ENCODE measurements around the gene ENAH. TPM values are rescaled to one million over a fixed set of nuclear protein-coding genes. Genes with fewer than 3 reads are reported as not detected.

ENAH gene
- polyA plus RNA-seq, 3 donors, result 0.12 TPM; not detected in 2

- DNase-seq, result no peak
- Histone ChIP-seq H3K4me2 (replicated peaks; ENCODE audit: extremely low read depth, low read length, poor library complexity, severe bottlenecking) (no peak overlapping the region), H3K9ac (ENCODE audit: insufficient read depth, low read length, poor library complexity, severe bottlenecking) (no peak overlapping the region), H3K79me2 (ENCODE audit: insufficient read depth, low read length) (no peaks in the 10 kb centered on the region), H3K4me1 (ENCODE audit: control insufficient read depth in 1 of 2, insufficient read depth in 2 of 2, low read length in 2 of 2) (no peaks in the 10 kb centered on the region), H3K36me3 (replicated peaks in 1 of 2; ENCODE audit: control insufficient read depth in 1 of 2, insufficient read depth in 2 of 2, low read length in 2 of 2) (no peaks in the 10 kb centered on the region), H3K9me3 (replicated peaks in 1 of 2; ENCODE audit: control insufficient read depth in 1 of 2, insufficient read depth in 1 of 2, low read length in 2 of 2) (no peaks in the 10 kb centered on the region), H3K4me3 (replicated peaks in 1 of 3; ENCODE audit: low read depth in 2 of 3, low read length in 3 of 3) (no peak overlapping the region), H3K27ac (ENCODE audit: low read depth in 1 of 2, low read length in 2 of 2) (no peak overlapping the region), H3K27me3 (ENCODE audit: control insufficient read depth in 2 of 2, insufficient read depth in 2 of 2, low read length in 2 of 2) (peaks cover 9 to 19% of the 10 kb centered on the region in 2 donors), H2AFZ (ENCODE audit: insufficient read depth, low read depth, low read length, poor library complexity, severe bottlenecking) (no peak overlapping the region), H4K20me1 (ENCODE audit: insufficient read depth, low read length) (no peaks in the 10 kb centered on the region)
- Mint-ChIP-seq H3K27me3 (ENCODE audit: low read depth in 3 of 3) (peaks cover 6 to 27% (median 20%) of the 10 kb centered on the region in 3 donors), H3K27ac (no peak overlapping the region), H3K36me3 (no peaks in the 10 kb centered on the region), H3K9me3 (peaks cover 0 to under 1% (median 0%) of the 10 kb centered on the region in 7 donors), H3K4me3 (no peak overlapping the region), H3K4me1 (no peaks in the 10 kb centered on the region)
- intact Hi-C loops (cut with micrococcal nuclease), result no loop called here
- no peak for TF ChIP-seq CTCF (IDR thresholded peaks at IDR 0.05)
- WGBS (ENCODE audit: insufficient coverage), result no CpG with 5 or more reads among the region's 6 CpGs
Measured at GRCh38 chr1:225645194-225645895, 7.6 kb downstream of the ENAH start.

GRCh38 chr1:225644666-225645065 lies 8.3 kb downstream of the ENAH start:
- Histone ChIP-seq H2AFZ (ENCODE audit: insufficient read depth, low read depth, low read length, poor library complexity, severe bottlenecking) (no peak overlapping the region), H3K27ac (ENCODE audit: low read depth in 1 of 2, low read length in 2 of 2) (no peak overlapping the region), H3K4me3 (replicated peaks in 1 of 3; ENCODE audit: low read depth in 2 of 3, low read length in 3 of 3) (no peak overlapping the region), H3K36me3 (replicated peaks in 1 of 2; ENCODE audit: control insufficient read depth in 1 of 2, insufficient read depth in 2 of 2, low read length in 2 of 2) (no peaks in the 10 kb centered on the region), H3K9me3 (replicated peaks in 1 of 2; ENCODE audit: control insufficient read depth in 1 of 2, insufficient read depth in 1 of 2, low read length in 2 of 2) (no peaks in the 10 kb centered on the region), H3K9ac (ENCODE audit: insufficient read depth, low read length, poor library complexity, severe bottlenecking) (no peak overlapping the region), H3K4me2 (replicated peaks; ENCODE audit: extremely low read depth, low read length, poor library complexity, severe bottlenecking) (no peak overlapping the region), H3K79me2 (ENCODE audit: insufficient read depth, low read length) (no peaks in the 10 kb centered on the region), H3K4me1 (ENCODE audit: control insufficient read depth in 1 of 2, insufficient read depth in 2 of 2, low read length in 2 of 2) (no peaks in the 10 kb centered on the region), H4K20me1 (ENCODE audit: insufficient read depth, low read length) (no peaks in the 10 kb centered on the region), H3K27me3 (ENCODE audit: control insufficient read depth in 2 of 2, insufficient read depth in 2 of 2, low read length in 2 of 2) (peaks cover 4 to 12% of the 10 kb centered on the region in 2 donors)
- Mint-ChIP-seq H3K27ac (no peak overlapping the region), H3K4me3 (no peak overlapping the region), H3K9me3 (no peaks in the 10 kb centered on the region), H3K36me3 (no peaks in the 10 kb centered on the region), H3K27me3 (ENCODE audit: low read depth in 3 of 3) (peaks cover 6 to 20% (median 14%) of the 10 kb centered on the region in 3 donors), H3K4me1 (no peaks in the 10 kb centered on the region)
- intact Hi-C loops (cut with micrococcal nuclease), result no loop called here
- 86% methylated on average over 1 of the region's 1 CpG for WGBS (ENCODE audit: insufficient coverage)
- TF ChIP-seq CTCF (IDR thresholded peaks at IDR 0.05), result no peak
- no peak for DNase-seq
